ENCODE results near the gene SELENOI. TPM values are rescaled to one million over a fixed set of nuclear protein-coding genes. Genes with fewer than 3 reads are reported as not detected.

Gene SELENOI
- 10 to 100 TPM in 2 of 3 donors, 1 to 10 TPM in 1; 6.6 to 26.3 (median 17.4) TPM for total RNA-seq

GRCh38 chr2:26345545-26346453 lies at the start of gene SELENOI:
TSS of gene SELENOI (plus strand) at chr2:26346143. CDS start at chr2:26346233, 90 bp downstream.
- no peaks in the 10 kb centered on the region for H3K9me3 ChIP-seq
- H3K36me3 ChIP-seq: no peaks in the 10 kb centered on the region
- H3K27ac ChIP-seq: peak within 1 kb of the TSS; percentile 91 to 98
- peak within 1 kb of the TSS; percentile 89 to 94 (median 90) for H3K4me3 ChIP-seq
- TF ChIP-seq POLR2AphosphoS5 (IDR thresholded peaks at IDR 0.05): peak; percentile 95 to 100 (median 99)
- no peak for TF ChIP-seq CTCF (IDR thresholded peaks at IDR 0.05)
- peak; percentile 97 for TF ChIP-seq POLR2A (IDR thresholded peaks at IDR 0.05)
- H3K4me1 ChIP-seq: peaks cover 0 to 12% of the 10 kb centered on the region in 2 donors
- intact Hi-C loops (cut with DNase I; ENCODE audit: low total_unique reads): no loop called here
- no peaks in the 10 kb centered on the region for H3K27me3 ChIP-seq
- DNase-seq (ENCODE audit: low spot score in 2 of 2): peak; percentile 99

- intact Hi-C loops (cut with DNase I; ENCODE audit: low total_unique reads): no loop called here
- Histone ChIP-seq H3K27me3 (no peaks in the 10 kb centered on the region), H3K27ac (peak overlapping the region; percentile 42 to 65), H3K4me3 (no peak overlapping the region), H3K9me3 (no peaks in the 10 kb centered on the region), H3K4me1 (peaks cover 2 to 5% of the 10 kb centered on the region in 2 donors), H3K36me3 (no peaks in the 10 kb centered on the region)
- TF ChIP-seq POLR2A (IDR thresholded peaks at IDR 0.05): no peak
- TF ChIP-seq POLR2AphosphoS5 (IDR thresholded peaks at IDR 0.05): no peak
- no peak for TF ChIP-seq CTCF (IDR thresholded peaks at IDR 0.05)
- DNase-seq (ENCODE audit: low spot score in 2 of 2): no peak
Measured at GRCh38 chr2:26297061-26297460, 48.9 kb upstream of the SELENOI start.

GRCh38 chr2:26298286-26298637 lies 47.7 kb upstream of the SELENOI start:
- TF ChIP-seq POLR2A (IDR thresholded peaks at IDR 0.05): no peak
- DNase-seq (ENCODE audit: low spot score in 2 of 2): no peak
- Histone ChIP-seq H3K36me3 (no peaks in the 10 kb centered on the region), H3K4me3 (peak overlapping the region; percentile 56 to 65 (median 61)), H3K4me1 (peaks cover 4 to 5% of the 10 kb centered on the region in 2 donors), H3K27me3 (no peaks in the 10 kb centered on the region), H3K27ac (peak overlapping the region; percentile 87 to 92), H3K9me3 (no peaks in the 10 kb centered on the region)
- intact Hi-C loops (cut with DNase I; ENCODE audit: low total_unique reads): no loop called here

GRCh38 chr2:26298638-26299393 lies 47.1 kb upstream of the SELENOI start:
- Histone ChIP-seq H3K9me3 (no peaks in the 10 kb centered on the region), H3K4me3 (peak overlapping the region; percentile 56 to 65 (median 61)), H3K27ac (peak overlapping the region; percentile 87 to 92), H3K4me1 (peaks cover 4 to 5% of the 10 kb centered on the region in 2 donors), H3K27me3 (no peaks in the 10 kb centered on the region), H3K36me3 (no peaks in the 10 kb centered on the region)
- TF ChIP-seq POLR2AphosphoS5 (IDR thresholded peaks at IDR 0.05): peak in 2 of 3 donors; percentile 6 to 19
- no peak for TF ChIP-seq CTCF (IDR thresholded peaks at IDR 0.05)
- intact Hi-C loops (cut with DNase I; ENCODE audit: low total_unique reads): no loop called here
- DNase-seq (ENCODE audit: low spot score in 2 of 2): peak in 1 of 2 donors; percentile 61

GRCh38 chr2:26299471-26300101 lies 46.4 kb upstream of the SELENOI start:
- Histone ChIP-seq H3K27me3 (no peaks in the 10 kb centered on the region), H3K27ac (peak overlapping the region; percentile 87 to 92), H3K9me3 (no peaks in the 10 kb centered on the region), H3K36me3 (no peaks in the 10 kb centered on the region), H3K4me1 (peaks cover 4 to 5% of the 10 kb centered on the region in 2 donors), H3K4me3 (peak overlapping the region; percentile 56 to 65 (median 61))
- no peak for DNase-seq (ENCODE audit: low spot score in 2 of 2)
- intact Hi-C loops (cut with DNase I; ENCODE audit: low total_unique reads): no loop called here
- no peak for TF ChIP-seq CTCF (IDR thresholded peaks at IDR 0.05)
- no peak for TF ChIP-seq POLR2AphosphoS5 (IDR thresholded peaks at IDR 0.05)
- TF ChIP-seq POLR2A (IDR thresholded peaks at IDR 0.05): no peak
